CD4-positive, alpha-beta memory T cell (primary cell): ENCODE data around the gene DIP2C. TPM values are rescaled to one million over a fixed set of nuclear protein-coding genes. Genes with fewer than 3 reads are reported as not detected.

Experiments
- CTCF ChIA-PET: fragments of 350-600 bp; sonication (Branson Sonifier 250); formaldehyde crosslinking; loops from one replicate; lab custom pipeline; 2021; ENCODE audit warnings: inconsistent platforms; ENCODE audit not compliant: partially characterized antibody; lab: Charles Lee
- POLR2A ChIA-PET: fragments of 350-600 bp; sonication (Branson Sonifier 250); formaldehyde crosslinking; loops from one replicate; lab custom pipeline; 2021; ENCODE audit not compliant: partially characterized antibody; lab: Charles Lee
- DNase-seq, 5 donors: peaks; one replicate each; pipeline versions ENCODE4 v3.0.0 to v3.0.0-alpha.2; 2020 to 2022; ENCODE audit warnings: mixed read lengths in 1 of 5
- H3K27ac ChIP-seq: one replicate; pipeline ENCODE4 v1.7.0; 2013; ENCODE audit warnings: low read depth, low read length
- H3K27me3 ChIP-seq: 2 replicates; pipeline ENCODE4 v1.7.0; 2013; ENCODE audit warnings: mild to moderate bottlenecking, low read length, moderate library complexity; ENCODE audit not compliant: insufficient read depth
- H3K36me3 ChIP-seq: 2 replicates; pipeline ENCODE4 v1.7.0; 2013; ENCODE audit warnings: mild to moderate bottlenecking, low read length, moderate library complexity; ENCODE audit not compliant: insufficient read depth
- H3K4me1 ChIP-seq: 2 replicates; pipeline ENCODE4 v1.7.0; 2013; ENCODE audit warnings: mild to moderate bottlenecking, low read length, moderate library complexity; ENCODE audit not compliant: insufficient read depth
- H3K4me3 ChIP-seq, 2 donors: one replicate each; pipeline ENCODE4 v1.7.0; 2013; ENCODE audit warnings: low read length in 2 of 2, mild to moderate bottlenecking in 1 of 2
- H3K9me3 ChIP-seq, 2 donors: one replicate each; pipeline ENCODE4 v1.7.0; 2013; ENCODE audit warnings: low read length in 2 of 2, control low read depth in 1 of 2; ENCODE audit not compliant: control insufficient read depth in 1 of 2
- H3K27ac Mint-ChIP-seq, 7 donors: one replicate each; pipeline ENCODE4 v1.8.0; 2020 to 2021; ENCODE audit warnings: mixed read lengths in 7 of 7, mild to moderate bottlenecking in 6 of 7, inconsistent platforms in 3 of 7, moderate library complexity in 3 of 7
- H3K27me3 Mint-ChIP-seq, 2 donors: one replicate each; pipeline ENCODE4 v1.8.0; 2020 to 2021; ENCODE audit warnings: mixed read lengths in 2 of 2
- H3K36me3 Mint-ChIP-seq, 2 donors: one replicate each; pipeline ENCODE4 v1.8.0; 2020 to 2021; ENCODE audit warnings: mixed read lengths in 2 of 2, inconsistent platforms in 1 of 2, mild to moderate bottlenecking in 1 of 2
- H3K4me1 Mint-ChIP-seq, 4 donors: one replicate each; pipeline ENCODE4 v1.8.0; 2020 to 2021; ENCODE audit warnings: mixed read lengths in 4 of 4, mild to moderate bottlenecking in 1 of 4
- H3K4me3 Mint-ChIP-seq, 8 donors: one replicate each; pipeline ENCODE4 v1.8.0; 2020 to 2021; ENCODE audit warnings: mixed read lengths in 8 of 8, mild to moderate bottlenecking in 7 of 8, moderate library complexity in 6 of 8, inconsistent platforms in 3 of 8
- H3K9me3 Mint-ChIP-seq, 8 donors: one replicate each; pipeline ENCODE4 v1.8.0; 2020 to 2021; ENCODE audit warnings: mixed read lengths in 8 of 8, mild to moderate bottlenecking in 5 of 8, inconsistent platforms in 3 of 8, moderate library complexity in 1 of 8
- intact Hi-C: fragments of 100-400 bp; cut with micrococcal nuclease; formaldehyde crosslinking; loops from one replicate; pipeline ENCODE4 v1.15.1; 2023
- polyA plus RNA-seq, 2 donors: library from polyadenylated mRNA; unstranded; fragments of 300-500 nt; fragmentation: Illumina TruSeq; gene quantifications; one replicate each; pipeline ENCODE4 v1.2.3, GENCODE V29; 2021
- total RNA-seq, 2 experiments: library from RNA; stranded (reverse); gene quantifications; one replicate each; pipeline ENCODE4 v1.2.3, GENCODE V29; 2021

The DIP2C gene
- total and polyA plus RNA-seq, 4 experiments from 2014 or later = 1.1 to 6.0 (median 3.9) TPM

DNA sequence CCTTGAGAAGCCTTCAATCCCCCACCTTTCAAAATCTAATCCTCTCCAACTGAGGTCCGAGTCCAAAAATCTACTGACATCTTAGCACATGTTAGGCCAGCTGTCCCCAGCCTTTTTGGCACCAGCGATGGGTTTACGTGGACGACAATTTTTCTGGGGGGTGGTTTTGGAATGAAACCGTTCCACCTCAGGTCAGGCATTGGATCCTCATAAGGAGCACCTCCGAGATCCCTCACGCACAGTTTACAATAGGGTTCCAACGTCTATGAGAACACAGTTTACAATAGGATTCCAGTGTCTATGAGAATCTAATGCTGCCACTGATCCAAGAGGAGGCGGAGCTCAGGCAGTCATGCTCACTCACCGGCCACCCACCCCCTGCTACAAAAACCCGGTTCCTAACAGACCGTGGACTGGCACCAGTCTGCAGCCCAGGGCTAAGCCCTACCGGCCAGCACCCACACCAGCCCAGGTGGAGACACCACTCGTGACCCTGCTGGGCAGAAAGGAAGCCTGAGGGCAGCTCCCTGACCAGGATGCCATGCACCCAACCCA is 107.6 kb downstream of the DIP2C start:
- Mint-ChIP-seq H3K27me3 (peaks cover 0 to 3% of the 10 kb centered on the region in 2 donors), H3K36me3 (no peaks in the 10 kb centered on the region), H3K4me1 (no peaks in the 10 kb centered on the region), H3K27ac (no peak overlapping the region), H3K9me3 (no peaks in the 10 kb centered on the region), H3K4me3 (no peak overlapping the region)
- Histone ChIP-seq H3K4me1 (no peaks in the 10 kb centered on the region), H3K4me3 (no peak overlapping the region), H3K27ac (no peak overlapping the region), H3K36me3 (no peaks in the 10 kb centered on the region), H3K9me3 (no peaks in the 10 kb centered on the region), H3K27me3 (no peaks in the 10 kb centered on the region)
- no peak for DNase-seq
- ChIA-PET CTCF (no interaction called here), POLR2A (no interaction called here)
- intact Hi-C loops = no loop called here

DNA sequence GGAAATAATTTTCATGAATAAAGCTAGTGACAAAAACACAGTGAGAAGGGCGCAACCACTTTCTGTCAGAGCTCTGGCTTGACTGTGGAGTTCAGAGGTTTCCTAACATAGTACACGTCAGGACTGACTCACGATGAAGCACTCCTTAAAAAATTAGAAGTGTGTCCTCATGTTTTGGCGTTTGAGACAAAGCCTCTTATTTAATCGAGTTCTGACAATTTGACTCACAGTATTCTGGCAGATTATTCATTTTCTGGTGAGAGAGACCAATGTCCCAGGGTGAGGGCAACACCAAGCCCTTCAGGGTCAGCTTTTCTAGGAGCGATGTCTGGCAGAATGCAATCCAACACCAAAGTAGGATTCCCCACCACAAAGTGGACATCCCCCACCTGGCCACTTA is 108.7 kb downstream of the DIP2C start:
- H3K27ac Mint-ChIP-seq = no peak overlapping the region
- H3K4me1 Mint-ChIP-seq = no peaks in the 10 kb centered on the region
- Histone ChIP-seq H3K27me3 (no peaks in the 10 kb centered on the region), H3K4me1 (no peaks in the 10 kb centered on the region), H3K27ac (no peak overlapping the region), H3K4me3 (no peak overlapping the region), H3K36me3 (no peaks in the 10 kb centered on the region), H3K9me3 (no peaks in the 10 kb centered on the region)
- CTCF ChIA-PET = no interaction called here
- POLR2A ChIA-PET = no interaction called here
- peaks cover 0 to 2% of the 10 kb centered on the region in 2 donors for H3K27me3 Mint-ChIP-seq
- intact Hi-C loops = no loop called here
- H3K9me3 Mint-ChIP-seq = no peaks in the 10 kb centered on the region
- no peak overlapping the region for H3K4me3 Mint-ChIP-seq
- no peak for DNase-seq
- H3K36me3 Mint-ChIP-seq = no peaks in the 10 kb centered on the region

DNA sequence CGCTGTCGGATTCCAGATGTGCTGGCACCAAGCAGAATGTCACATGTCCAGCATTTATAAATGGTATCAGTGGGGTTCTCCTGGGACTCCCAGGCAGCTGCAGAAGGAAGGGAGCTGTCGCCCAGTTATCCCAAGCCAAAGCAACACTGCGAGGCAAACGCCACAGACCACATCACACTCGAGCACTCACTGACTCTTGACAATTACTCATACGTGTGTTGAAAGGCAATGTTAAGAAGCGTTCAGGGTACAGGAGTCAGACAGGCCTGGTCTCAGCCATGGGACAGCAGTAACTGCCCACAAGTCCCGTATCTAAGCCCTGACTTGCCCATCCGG is 113.4 kb downstream of the DIP2C start:
- DNase-seq = no peak
- Histone ChIP-seq H3K9me3 (no peaks in the 10 kb centered on the region), H3K4me1 (no peaks in the 10 kb centered on the region), H3K27ac (no peak overlapping the region), H3K27me3 (no peaks in the 10 kb centered on the region), H3K36me3 (no peaks in the 10 kb centered on the region), H3K4me3 (no peak overlapping the region)
- POLR2A ChIA-PET = no interaction called here
- intact Hi-C loops = no loop called here
- no peak overlapping the region for H3K4me3 Mint-ChIP-seq
- H3K27me3 Mint-ChIP-seq = peaks cover 10 to 13% of the 10 kb centered on the region in 2 donors
- CTCF ChIA-PET = no interaction called here
- no peaks in the 10 kb centered on the region for H3K36me3 Mint-ChIP-seq
- peaks cover 0 to 4% (median 0%) of the 10 kb centered on the region in 8 donors for H3K9me3 Mint-ChIP-seq
- H3K4me1 Mint-ChIP-seq = no peaks in the 10 kb centered on the region
- no peak overlapping the region for H3K27ac Mint-ChIP-seq

DNA sequence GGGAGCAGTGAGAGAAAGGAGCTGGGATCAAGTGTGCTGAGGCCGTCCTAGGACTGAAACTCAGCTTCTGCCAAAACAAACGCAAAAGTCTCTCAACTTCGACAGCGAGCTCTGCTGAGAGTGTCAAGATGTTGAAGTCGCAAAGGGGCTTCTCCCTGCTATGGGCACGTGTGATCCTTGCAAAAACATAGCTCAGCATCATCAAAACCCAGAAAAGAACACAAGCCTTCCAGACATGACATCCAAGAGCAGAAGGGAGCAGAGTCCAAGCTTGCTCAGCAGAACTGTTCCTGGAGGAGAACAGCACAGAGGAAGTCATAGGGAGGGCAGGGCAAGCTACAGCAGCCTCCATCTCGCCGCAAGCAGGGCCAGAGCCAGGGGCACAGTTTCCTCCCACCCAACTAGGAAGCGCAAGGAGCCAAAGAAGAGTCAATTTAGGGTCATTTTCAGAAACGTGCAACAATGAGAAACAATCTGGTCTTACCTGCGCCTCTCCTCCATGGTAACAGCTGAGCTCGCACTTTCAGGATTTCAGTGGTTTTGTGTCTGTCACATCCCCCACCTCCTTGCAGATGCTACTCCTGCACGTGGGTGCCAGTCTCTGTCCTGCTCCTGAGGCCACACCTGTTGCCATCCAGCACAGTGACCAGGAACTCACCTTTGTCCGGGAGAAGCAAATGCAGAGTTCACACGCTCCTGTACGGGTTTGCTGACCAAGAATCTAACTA is 113.9 kb downstream of the DIP2C start:
- no peak for DNase-seq
- peaks cover 10 to 13% of the 10 kb centered on the region in 2 donors for H3K27me3 Mint-ChIP-seq
- ChIA-PET CTCF (no interaction called here), POLR2A (no interaction called here)
- no peak overlapping the region for H3K4me3 Mint-ChIP-seq
- intact Hi-C loops = no loop called here
- Histone ChIP-seq H3K4me3 (no peak overlapping the region), H3K27me3 (no peaks in the 10 kb centered on the region), H3K4me1 (no peaks in the 10 kb centered on the region), H3K9me3 (no peaks in the 10 kb centered on the region), H3K27ac (no peak overlapping the region), H3K36me3 (no peaks in the 10 kb centered on the region)
- no peaks in the 10 kb centered on the region for H3K36me3 Mint-ChIP-seq
- H3K27ac Mint-ChIP-seq = no peak overlapping the region
- H3K4me1 Mint-ChIP-seq = no peaks in the 10 kb centered on the region
- peaks cover 0 to 5% (median under 1%) of the 10 kb centered on the region in 8 donors for H3K9me3 Mint-ChIP-seq

DNA sequence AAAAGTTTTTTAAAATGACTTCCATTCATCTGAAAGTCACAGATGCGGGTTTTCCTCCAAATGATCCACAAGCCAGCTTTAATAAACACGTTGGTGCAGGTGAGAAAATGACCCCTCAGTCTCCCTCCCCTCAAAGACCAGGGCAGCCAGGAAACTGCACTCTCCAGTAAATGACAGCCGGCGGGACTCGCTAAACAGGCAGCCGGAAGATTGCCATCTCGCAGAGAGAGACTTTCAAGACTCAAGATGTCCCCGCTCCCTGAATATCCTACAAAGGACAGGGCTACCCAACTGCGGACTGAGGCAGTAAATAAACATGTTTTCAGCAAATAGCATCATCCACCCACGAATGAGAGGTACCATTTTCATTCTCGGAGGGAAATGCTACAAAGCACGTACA is 116.8 kb downstream of the DIP2C start:
- no peak overlapping the region for H3K27ac ChIP-seq
- ChIA-PET CTCF (no interaction called here), POLR2A (no interaction called here)
- no peak for DNase-seq
- no peaks in the 10 kb centered on the region for H3K4me1 Mint-ChIP-seq
- H3K27me3 Mint-ChIP-seq = peaks cover 14 to 20% of the 10 kb centered on the region in 2 donors
- intact Hi-C loops = no loop called here
- peaks cover 2 to 17% (median 10%) of the 10 kb centered on the region in 8 donors for H3K9me3 Mint-ChIP-seq
- H3K27ac Mint-ChIP-seq = no peak overlapping the region
- H3K27me3 ChIP-seq = no peaks in the 10 kb centered on the region
- H3K4me3 Mint-ChIP-seq = no peak overlapping the region
- H3K36me3 Mint-ChIP-seq = no peaks in the 10 kb centered on the region
- no peaks in the 10 kb centered on the region for H3K36me3 ChIP-seq
- H3K9me3 ChIP-seq = no peaks in the 10 kb centered on the region
- no peak overlapping the region for H3K4me3 ChIP-seq
- H3K4me1 ChIP-seq = no peaks in the 10 kb centered on the region

DNA sequence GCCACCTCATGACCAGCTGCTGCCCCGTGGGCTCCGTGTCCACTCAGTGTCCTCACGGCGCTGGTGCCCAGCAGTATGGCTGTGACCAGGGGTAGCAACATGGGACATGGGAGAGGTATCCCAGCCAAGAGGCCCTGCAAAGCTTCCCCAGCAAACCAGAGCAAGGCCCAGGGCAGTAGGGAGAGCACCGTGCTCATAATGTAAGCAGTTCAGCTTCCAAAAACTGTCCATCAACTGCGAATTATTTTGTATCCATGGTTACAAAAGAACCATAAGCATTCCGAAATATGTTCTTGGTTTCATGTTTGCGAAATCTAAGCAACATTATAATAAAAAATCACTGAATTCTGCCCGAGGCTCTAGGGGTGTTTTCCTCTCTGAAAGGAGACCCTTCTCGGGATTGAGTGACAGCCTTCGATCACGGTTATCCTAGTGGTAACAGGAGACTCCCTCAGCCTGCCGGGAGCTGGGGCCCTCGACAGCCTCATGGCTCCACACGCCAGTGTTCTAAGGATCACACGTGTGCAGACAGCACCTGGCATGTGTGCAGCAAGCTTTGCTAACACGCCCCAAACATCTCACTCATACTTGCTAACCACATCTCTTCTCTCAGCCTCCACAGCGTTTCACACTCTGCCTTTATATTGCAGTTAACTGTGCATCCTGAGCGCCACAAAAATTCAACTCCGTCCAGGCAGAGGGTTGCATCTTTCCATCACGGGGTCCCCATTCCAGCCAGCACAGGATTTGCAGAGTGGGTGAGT is 117.6 kb downstream of the DIP2C start:
- no peaks in the 10 kb centered on the region for H3K4me1 Mint-ChIP-seq
- no peak overlapping the region for H3K27ac Mint-ChIP-seq
- H3K9me3 Mint-ChIP-seq = peaks cover 2 to 17% (median 10%) of the 10 kb centered on the region in 8 donors
- H3K27ac ChIP-seq = no peak overlapping the region
- no peaks in the 10 kb centered on the region for H3K9me3 ChIP-seq
- no peaks in the 10 kb centered on the region for H3K4me1 ChIP-seq
- DNase-seq = no peak
- no peaks in the 10 kb centered on the region for H3K36me3 Mint-ChIP-seq
- H3K27me3 ChIP-seq = no peaks in the 10 kb centered on the region
- H3K36me3 ChIP-seq = no peaks in the 10 kb centered on the region
- ChIA-PET CTCF (no interaction called here), POLR2A (no interaction called here)
- H3K4me3 ChIP-seq = no peak overlapping the region
- no peak overlapping the region for H3K4me3 Mint-ChIP-seq
- intact Hi-C loops = no loop called here
- peaks cover 12 to 20% of the 10 kb centered on the region in 2 donors for H3K27me3 Mint-ChIP-seq

DNA sequence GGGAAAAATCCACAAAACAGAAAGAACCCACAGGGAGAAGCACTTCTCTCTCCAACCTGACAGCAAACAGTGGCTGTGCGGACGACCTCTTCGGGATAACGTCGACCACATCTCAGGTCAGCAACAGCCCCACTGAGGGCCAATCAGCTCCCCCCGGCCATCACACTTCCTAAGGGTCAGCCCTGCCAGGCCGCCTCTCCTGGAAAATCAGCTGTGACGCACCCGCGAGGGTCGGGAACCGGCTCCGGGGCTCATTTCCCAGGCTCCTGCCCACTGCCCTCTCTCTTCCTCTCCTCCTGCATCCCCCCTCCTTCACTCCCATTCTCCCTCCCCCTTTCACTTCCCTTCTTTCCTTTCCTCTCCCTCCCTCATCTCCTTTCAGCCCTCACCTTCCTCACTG is 118.3 kb downstream of the DIP2C start:
- Histone ChIP-seq H3K27ac (no peak overlapping the region), H3K4me1 (no peaks in the 10 kb centered on the region), H3K27me3 (no peaks in the 10 kb centered on the region), H3K36me3 (no peaks in the 10 kb centered on the region), H3K4me3 (no peak overlapping the region), H3K9me3 (no peaks in the 10 kb centered on the region)
- Mint-ChIP-seq H3K9me3 (peaks cover 2 to 17% (median 10%) of the 10 kb centered on the region in 8 donors), H3K4me3 (no peak overlapping the region), H3K27me3 (peaks cover 17 to 21% of the 10 kb centered on the region in 2 donors), H3K27ac (no peak overlapping the region), H3K36me3 (no peaks in the 10 kb centered on the region), H3K4me1 (no peaks in the 10 kb centered on the region)
- no peak for DNase-seq
- intact Hi-C loops = no loop called here
- CTCF ChIA-PET = no interaction called here
- POLR2A ChIA-PET = no interaction called here
